Epithelial cell of proximal tubule (primary cell): ENCODE results near the gene TEX14. TPM values are rescaled to one million over a fixed set of nuclear protein-coding genes. Genes with fewer than 3 reads are reported as not detected.

ENCODE experiments used
- DNase-seq: peaks from one replicate; pipeline ENCODE4 v3.0.0-alpha.2; 2011; ENCODE audit warnings: low read depth
- H3K4me3 ChIP-seq: 2 replicates; pipeline ENCODE4 v1.5.1; 2011; ENCODE audit warnings: low read depth, mild to moderate bottlenecking, low read length
- total RNA-seq: library from RNA; depleted of rRNA; stranded (reverse); fragments of >200 nt; gene quantifications from 2 replicates; pipeline ENCODE4 v1.2.3, GENCODE V29; 2015
- TF ChIP-seq, protein P1 (sequence below): conservative IDR thresholded peaks from 2 replicates; pipeline ENCODE4 v1.5.1; 2012; ENCODE audit warnings: low read depth, mild to moderate bottlenecking, low read length

Gene TEX14
- total RNA-seq, 1 donor from 2014 or later = 0.06 TPM

DNA sequence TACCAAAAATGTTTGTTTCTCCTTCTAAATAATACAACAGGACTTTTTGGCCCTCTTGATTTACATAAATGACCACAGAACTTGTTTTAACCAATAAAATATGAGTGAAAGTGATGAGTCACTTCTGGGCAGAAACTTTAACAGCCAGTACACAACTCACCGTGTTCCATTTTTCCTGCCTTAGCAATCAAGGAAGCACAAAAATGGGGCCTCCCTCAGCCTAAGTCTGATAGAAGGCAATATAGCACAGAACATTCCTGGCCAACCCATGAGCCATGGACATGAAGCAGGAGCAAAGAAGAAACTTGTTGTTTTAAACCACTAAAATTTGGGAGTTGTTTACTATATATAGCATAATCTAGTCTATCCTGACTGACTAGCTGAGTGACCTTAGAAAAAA lies 116.3 kb downstream of the TEX14 start:
- no peak overlapping the region for H3K4me3 ChIP-seq
- TF ChIP-seq, protein P1, sequence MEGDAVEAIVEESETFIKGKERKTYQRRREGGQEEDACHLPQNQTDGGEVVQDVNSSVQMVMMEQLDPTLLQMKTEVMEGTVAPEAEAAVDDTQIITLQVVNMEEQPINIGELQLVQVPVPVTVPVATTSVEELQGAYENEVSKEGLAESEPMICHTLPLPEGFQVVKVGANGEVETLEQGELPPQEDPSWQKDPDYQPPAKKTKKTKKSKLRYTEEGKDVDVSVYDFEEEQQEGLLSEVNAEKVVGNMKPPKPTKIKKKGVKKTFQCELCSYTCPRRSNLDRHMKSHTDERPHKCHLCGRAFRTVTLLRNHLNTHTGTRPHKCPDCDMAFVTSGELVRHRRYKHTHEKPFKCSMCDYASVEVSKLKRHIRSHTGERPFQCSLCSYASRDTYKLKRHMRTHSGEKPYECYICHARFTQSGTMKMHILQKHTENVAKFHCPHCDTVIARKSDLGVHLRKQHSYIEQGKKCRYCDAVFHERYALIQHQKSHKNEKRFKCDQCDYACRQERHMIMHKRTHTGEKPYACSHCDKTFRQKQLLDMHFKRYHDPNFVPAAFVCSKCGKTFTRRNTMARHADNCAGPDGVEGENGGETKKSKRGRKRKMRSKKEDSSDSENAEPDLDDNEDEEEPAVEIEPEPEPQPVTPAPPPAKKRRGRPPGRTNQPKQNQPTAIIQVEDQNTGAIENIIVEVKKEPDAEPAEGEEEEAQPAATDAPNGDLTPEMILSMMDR = no peak
- DNase-seq = peak; percentile 15

DNA sequence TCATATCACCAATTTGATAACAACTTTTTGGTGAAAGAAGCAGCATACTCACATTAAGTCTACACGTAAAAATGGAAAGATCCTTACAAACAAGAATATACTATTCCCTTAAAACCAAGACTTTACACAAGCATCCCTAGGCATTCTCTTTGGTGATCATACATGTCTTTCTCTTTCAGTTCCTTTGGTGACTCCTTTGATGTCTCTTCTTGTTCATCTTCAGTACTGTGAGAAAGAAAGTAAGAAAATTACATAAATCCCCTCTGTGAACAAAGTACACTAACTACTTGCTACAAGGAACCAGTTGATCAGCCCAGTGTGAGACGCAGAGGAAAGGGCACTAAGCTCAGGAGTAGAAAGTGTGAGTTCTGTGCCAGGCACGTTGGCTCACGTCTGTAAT lies 117.8 kb downstream of the TEX14 start:
- DNase-seq = no peak
- TF ChIP-seq, protein P1 = no peak
- H3K4me3 ChIP-seq = no peak overlapping the region

DNA sequence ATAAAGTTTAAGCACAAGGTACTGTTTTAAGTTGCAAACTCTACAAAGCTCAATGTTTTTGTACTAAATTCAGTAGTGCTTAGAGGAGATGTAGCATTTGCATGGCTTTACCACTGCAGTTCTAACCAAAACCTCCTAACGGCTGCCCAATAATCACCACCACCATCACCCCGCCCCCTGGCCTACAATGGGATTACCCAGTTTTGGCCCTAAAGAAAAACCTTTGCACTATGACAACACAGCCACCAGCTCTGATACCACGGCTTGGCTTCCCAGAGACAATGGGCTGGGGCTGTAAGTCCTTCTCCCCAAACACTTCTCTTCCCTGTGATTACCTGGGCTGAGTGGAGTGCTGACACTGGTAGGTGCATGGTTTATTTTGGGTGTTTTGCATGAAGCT lies 119.0 kb downstream of the TEX14 start:
- H3K4me3 ChIP-seq = no peak overlapping the region
- DNase-seq = no peak
- TF ChIP-seq, protein P1 = no peak

DNA sequence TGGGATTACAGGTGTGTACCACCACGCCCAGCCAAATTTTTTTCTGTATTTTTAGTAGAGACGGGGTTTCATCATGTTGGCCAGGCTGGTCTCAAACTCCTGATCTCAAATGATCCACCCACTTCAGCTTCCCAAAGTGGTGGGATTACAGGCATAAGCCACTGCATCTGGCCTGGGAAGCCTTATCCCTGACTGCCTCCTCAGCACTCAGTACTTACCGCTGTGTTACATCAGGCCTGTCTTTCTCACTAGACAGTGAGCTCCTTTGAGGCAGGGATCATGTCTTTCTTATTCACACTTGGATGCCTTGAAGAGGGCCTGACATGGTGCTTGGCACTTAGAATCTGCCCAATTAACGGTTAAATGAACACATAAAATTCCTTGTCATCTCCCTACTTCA lies 121.1 kb downstream of the TEX14 start:
- TF ChIP-seq, protein P1 = no peak
- DNase-seq = no peak

DNA sequence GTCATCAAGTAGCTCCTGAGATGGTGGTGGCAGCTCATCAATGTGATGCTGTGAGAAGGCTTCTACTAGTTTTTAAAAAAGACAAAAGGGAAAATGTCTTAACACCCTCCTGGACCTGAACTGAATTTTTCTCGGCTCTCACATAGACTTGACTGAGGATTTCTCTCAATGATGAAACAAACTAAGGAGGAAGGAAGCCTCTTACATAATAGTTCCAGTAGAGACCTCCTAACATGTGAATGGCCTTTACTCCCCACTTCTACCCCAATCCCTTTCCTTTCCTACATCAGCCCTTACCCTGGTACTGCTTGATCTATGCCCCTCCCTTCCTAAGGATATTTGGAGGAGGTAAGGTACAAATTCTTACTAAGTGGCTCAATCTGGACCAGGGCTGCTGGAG lies 122.6 kb downstream of the TEX14 start:
- H3K4me3 ChIP-seq = no peak overlapping the region
- TF ChIP-seq, protein P1 = no peak
- DNase-seq = no peak

More for the DNA sequence above, 121.1 kb downstream of the TEX14 start:
- H3K4me3 ChIP-seq = no peak overlapping the region

DNA sequence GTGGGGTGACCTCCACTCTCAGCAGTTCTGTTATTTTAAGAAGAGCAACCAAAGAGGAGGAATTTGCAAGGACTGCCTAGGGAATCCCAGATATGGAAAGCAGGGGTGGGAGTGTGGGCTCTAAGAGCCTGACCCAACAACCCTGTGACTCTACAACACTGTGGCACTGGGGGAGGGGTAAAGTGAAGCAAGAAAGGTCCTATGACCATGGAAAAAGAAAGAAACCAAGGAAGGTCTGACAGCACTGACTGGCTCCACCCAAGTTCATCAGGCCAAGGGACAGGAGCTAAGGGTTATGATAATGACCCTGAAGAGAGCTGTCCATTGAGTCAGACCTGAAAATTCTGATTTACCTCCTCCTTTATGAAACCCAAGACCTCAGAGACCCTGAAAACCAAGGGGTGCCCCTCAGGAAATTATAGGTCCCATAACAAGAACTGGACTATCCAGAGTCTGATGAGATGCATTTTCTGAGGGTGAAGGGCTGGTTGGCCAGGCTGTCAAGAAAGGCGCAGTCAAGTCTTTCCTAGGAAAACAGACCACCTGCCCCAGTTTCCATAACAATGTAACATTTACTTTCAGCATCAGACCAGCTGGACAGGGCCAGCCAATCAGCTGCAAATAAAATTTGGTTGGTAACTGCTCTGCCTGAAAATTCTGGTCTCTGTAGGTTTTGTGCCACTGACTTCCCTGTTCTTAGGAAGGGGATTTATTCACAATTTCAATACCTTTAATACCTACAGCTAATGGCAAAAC lies 123.6 kb downstream of the TEX14 start:
- no peak overlapping the region for H3K4me3 ChIP-seq
- no peak for DNase-seq
- TF ChIP-seq, protein P1 = no peak
